Hematopoietic multipotent progenitor cell treated with erythropoietin and hydrocortisone succinate and interleukin-3 and kit ligand, for 8 days (in vitro differentiated cells): ENCODE measurements around the gene WNT3.
"Not testable (repeated sequence)": the region's sequence is repeated elsewhere in the genome, so short reads cannot be mapped to it uniquely, and the experiment has no call there.

Experiments
- DNase-seq: peaks from one replicate; pipeline ENCODE4 v3.0.0-alpha.2; 2015

The WNT3 gene

GRCh38 chr17:46818316-46818928 lies at the start of gene WNT3:
Gene WNT3 (minus strand): TSS chr17:46818692. CDS start chr17:46818597, 95 bp downstream.
- DNase-seq: peak; percentile 21

- DNase-seq: no peak
These were observed 48.3 kb upstream of the WNT3 start for GRCh38 chr17:46866747-46867146.

GRCh38 chr17:46866325-46866724 lies 47.8 kb upstream of the WNT3 start:
- DNase-seq: no peak

- DNase-seq: no peak
These were observed 46.6 kb upstream of the WNT3 start for GRCh38 chr17:46865100-46865499.

- no peak for DNase-seq
These were observed 45.1 kb upstream of the WNT3 start for GRCh38 chr17:46863383-46864121.

- DNase-seq: peak; percentile 21
These were observed 44.5 kb upstream of the WNT3 start for GRCh38 chr17:46862949-46863348.

- no peak for DNase-seq
These were observed 41.5 kb upstream of the WNT3 start for GRCh38 chr17:46859996-46860395.

GRCh38 chr17:46857600-46857999 lies 39.1 kb upstream of the WNT3 start:
- no peak for DNase-seq

GRCh38 chr17:46854948-46855347 lies 36.5 kb upstream of the WNT3 start:
- no peak for DNase-seq

GRCh38 chr17:46854515-46854914 lies 36.0 kb upstream of the WNT3 start:
- DNase-seq: no peak

GRCh38 chr17:46853896-46854444 lies 35.5 kb upstream of the WNT3 start:
- DNase-seq: no peak

GRCh38 chr17:46851029-46851741 lies 32.7 kb upstream of the WNT3 start, which contains the start of gene WNT9B:
Gene WNT9B (plus strand): TSS chr17:46851583. CDS start chr17:46851639, 56 bp downstream.
- DNase-seq: no peak

GRCh38 chr17:46850688-46851028 lies 32.2 kb upstream of the WNT3 start:
- DNase-seq: no peak

- DNase-seq: no peak
These were observed 30.0 kb upstream of the WNT3 start for GRCh38 chr17:46848534-46848933.

GRCh38 chr17:46847204-46848191 lies 29.0 kb upstream of the WNT3 start:
- no peak for DNase-seq

- DNase-seq: peak; percentile 19
These were observed 24.3 kb upstream of the WNT3 start for GRCh38 chr17:46842835-46843234.

GRCh38 chr17:46841561-46842379 lies 23.3 kb upstream of the WNT3 start:
- no peak for DNase-seq

- DNase-seq: not testable (repeated sequence)
These were observed 22.1 kb upstream of the WNT3 start for GRCh38 chr17:46840596-46840995.

- DNase-seq: no peak
These were observed 20.7 kb upstream of the WNT3 start for GRCh38 chr17:46839211-46839610.

GRCh38 chr17:46837521-46837920 lies 19.0 kb upstream of the WNT3 start:
- DNase-seq: no peak

GRCh38 chr17:46836500-46836899 lies 18.0 kb upstream of the WNT3 start:
- DNase-seq: no peak
